ENCODE results near the gene AP5Z1. TPM values are rescaled to one million over a fixed set of nuclear protein-coding genes. Genes with fewer than 3 reads are reported as not detected.

AP5Z1 gene, protein sequence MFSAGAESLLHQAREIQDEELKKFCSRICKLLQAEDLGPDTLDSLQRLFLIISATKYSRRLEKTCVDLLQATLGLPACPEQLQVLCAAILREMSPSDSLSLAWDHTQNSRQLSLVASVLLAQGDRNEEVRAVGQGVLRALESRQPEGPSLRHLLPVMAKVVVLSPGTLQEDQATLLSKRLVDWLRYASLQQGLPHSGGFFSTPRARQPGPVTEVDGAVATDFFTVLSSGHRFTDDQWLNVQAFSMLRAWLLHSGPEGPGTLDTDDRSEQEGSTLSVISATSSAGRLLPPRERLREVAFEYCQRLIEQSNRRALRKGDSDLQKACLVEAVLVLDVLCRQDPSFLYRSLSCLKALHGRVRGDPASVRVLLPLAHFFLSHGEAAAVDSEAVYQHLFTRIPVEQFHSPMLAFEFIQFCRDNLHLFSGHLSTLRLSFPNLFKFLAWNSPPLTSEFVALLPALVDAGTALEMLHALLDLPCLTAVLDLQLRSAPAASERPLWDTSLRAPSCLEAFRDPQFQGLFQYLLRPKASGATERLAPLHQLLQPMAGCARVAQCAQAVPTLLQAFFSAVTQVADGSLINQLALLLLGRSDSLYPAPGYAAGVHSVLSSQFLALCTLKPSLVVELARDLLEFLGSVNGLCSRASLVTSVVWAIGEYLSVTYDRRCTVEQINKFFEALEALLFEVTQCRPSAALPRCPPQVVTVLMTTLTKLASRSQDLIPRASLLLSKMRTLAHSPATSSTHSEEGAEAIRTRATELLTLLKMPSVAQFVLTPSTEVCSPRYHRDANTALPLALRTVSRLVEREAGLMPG
- total RNA-seq: 17.6 and 33.1 TPM in 2 replicates

- peak; percentile 91 to 97 for DNase-seq (ENCODE audit: low read depth in 2 of 2)
These were observed at the start of gene AP5Z1 for GRCh38 chr7:4775250-4775847. AP5Z1 (plus strand) TSS chr7:4775623; CDS start chr7:4775716, 93 bp downstream.

- DNase-seq (ENCODE audit: low read depth in 2 of 2): peak; percentile 66 to 83
These were observed 49.5 kb upstream of the AP5Z1 start for GRCh38 chr7:4725850-4726450.

- DNase-seq (ENCODE audit: low read depth in 2 of 2): no peak
These were observed 48.9 kb upstream of the AP5Z1 start for GRCh38 chr7:4726566-4726965.

GRCh38 chr7:4727914-4728705 lies 47.3 kb upstream of the AP5Z1 start:
- DNase-seq (ENCODE audit: low read depth in 2 of 2): no peak

- DNase-seq (ENCODE audit: low read depth in 2 of 2): no peak
These were observed 46.2 kb upstream of the AP5Z1 start for GRCh38 chr7:4729266-4729665.

DNA sequence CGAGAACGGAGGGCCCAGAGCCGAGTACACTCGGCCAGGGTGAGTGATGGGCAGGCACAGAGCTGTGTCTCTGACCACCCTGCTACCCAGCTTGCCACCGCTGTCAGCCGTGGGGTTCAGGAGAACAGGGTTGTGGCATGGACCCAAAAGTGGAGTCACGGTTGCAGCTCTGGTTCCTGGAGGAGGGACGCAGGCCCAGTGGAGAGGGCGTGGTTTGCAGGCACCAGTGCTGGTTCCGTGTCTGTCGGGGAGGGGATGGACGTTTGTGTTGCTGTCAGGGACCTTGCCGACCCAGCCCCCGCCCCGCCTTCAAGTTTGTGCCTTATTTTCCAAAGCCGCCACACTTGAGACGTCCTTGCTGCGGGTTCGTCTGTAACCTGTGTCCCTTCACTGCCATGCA lies 45.1 kb upstream of the AP5Z1 start:
- DNase-seq (ENCODE audit: low read depth in 2 of 2): no peak

DNA sequence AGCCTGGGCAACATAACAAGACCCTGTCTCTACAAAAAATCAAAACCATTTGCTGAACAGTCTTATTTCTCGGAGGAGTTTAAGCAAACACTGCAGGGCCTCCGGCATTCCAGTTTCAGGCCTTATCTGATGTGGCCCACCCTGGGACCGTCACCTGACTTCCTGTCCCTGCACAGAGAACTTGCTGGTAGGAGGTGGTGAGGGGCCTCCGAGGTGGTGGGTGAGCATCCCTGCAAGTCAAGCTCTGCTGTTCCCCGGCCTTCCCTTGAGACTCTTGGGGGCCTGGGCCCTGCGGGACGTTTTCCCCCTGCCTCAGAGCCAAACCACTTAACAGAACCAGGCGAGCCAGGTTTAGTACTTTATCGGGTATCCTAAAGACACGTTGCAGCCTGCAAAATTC lies 44.5 kb upstream of the AP5Z1 start:
- no peak for DNase-seq (ENCODE audit: low read depth in 2 of 2)

DNA sequence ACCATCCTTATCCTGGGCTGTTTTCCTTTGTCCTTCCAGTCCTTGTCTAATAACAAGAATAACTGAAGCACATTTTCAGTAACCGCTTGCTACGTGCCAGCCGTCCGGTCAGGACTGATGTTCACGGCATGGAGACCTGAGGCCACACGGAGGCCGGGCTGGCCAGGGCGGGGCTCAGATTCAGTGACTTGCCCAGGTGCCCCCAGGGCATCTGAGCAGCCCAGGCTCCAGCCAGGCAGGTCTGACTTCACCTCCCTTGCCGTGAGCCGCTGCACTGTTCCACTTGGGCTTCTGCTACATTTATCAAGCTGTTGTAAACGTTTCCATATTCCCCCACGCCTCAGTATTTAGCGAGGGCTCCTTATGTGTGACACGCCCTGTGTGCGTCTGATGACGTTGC lies 43.6 kb upstream of the AP5Z1 start:
- no peak for DNase-seq (ENCODE audit: low read depth in 2 of 2)

DNA sequence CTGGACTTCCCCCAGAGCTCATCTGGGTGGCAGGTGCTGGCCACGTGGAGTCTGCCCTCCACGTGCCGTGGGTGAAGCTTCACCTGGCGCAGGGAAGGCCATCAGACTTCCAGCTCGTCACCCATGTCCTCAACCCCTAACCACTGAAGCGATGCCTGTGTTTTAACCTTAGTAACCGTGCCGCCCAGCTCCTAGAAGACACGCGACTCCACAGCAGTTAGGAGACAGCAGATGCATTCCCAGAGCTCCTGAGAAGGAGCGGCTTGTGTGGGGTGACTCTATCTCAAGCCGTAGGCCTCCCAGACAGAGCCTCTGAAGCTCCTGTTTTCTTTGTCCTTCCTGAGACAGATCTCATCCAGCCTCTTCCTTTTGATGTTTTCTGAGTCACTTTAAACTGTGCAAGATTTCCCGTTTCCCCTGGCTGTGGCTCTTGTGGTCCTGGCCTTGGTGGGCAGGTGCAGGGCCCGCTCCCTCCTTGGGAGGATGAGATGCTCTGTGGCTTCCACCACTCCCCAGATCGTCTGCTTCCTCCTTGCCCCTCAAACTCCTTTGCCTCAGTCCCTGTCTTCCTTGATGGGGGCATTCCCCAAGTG lies 41.4 kb upstream of the AP5Z1 start:
- DNase-seq (ENCODE audit: low read depth in 2 of 2): no peak

DNA sequence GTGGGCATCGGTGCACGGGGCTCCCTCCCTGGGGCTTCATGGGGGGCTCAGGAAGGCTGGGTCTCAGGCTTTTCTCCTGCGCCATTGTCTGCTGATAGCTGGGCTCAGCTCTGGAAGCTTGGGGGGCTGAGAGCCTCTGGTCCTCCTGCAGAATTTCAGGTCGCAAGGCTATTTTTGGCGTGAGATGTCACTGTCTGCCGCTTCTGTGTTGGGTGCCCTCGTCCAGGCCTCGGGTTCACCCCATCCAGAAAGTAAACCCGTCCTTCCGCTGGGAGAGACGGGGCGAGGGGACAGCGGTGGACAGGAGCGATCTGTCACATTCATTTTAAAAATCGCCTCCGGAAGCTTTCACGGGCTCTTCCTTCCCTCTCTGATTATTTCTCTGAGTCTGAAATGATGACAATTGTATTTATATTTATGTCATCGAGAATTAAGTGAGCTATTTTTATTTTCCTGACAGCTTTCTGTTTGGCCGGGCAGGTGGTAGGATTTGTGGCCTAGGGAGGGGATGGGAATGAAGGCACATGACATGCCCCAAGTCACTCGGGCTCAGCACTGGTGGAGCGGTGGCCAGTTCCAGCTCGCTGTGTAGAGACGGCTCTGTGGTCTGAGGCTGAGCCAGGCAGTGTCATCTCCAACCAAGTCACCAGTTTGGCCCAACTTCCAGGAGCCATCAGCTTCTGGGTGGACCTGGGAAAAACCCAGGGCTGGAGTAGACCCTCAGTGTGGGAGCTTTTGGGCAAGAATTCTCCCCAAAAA lies 40.7 kb upstream of the AP5Z1 start:
- DNase-seq (ENCODE audit: low read depth in 2 of 2): no peak

DNA sequence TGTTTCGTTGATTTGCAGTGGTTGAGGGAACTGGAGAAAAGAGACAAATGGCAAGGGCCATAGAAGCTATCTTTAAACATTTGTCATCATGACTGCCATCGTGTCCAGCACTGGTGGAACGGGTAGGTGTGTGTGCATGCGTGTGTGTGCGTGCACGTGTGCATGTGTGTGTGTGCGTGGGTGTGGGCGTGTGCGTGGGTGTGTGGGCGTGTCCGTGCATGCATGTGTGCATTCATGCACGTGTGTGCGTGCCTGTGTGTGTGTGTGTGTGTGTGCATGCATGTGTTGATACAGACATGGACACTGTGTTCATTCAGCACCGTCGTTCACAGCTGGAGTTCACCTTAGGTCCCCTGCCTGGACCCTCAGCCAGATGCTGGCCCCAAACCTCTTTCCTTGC lies 38.1 kb upstream of the AP5Z1 start:
- no peak for DNase-seq (ENCODE audit: low read depth in 2 of 2)

GRCh38 chr7:4738711-4739527 lies 36.5 kb upstream of the AP5Z1 start:
- DNase-seq (ENCODE audit: low read depth in 2 of 2): peak; percentile 43 to 89

DNA sequence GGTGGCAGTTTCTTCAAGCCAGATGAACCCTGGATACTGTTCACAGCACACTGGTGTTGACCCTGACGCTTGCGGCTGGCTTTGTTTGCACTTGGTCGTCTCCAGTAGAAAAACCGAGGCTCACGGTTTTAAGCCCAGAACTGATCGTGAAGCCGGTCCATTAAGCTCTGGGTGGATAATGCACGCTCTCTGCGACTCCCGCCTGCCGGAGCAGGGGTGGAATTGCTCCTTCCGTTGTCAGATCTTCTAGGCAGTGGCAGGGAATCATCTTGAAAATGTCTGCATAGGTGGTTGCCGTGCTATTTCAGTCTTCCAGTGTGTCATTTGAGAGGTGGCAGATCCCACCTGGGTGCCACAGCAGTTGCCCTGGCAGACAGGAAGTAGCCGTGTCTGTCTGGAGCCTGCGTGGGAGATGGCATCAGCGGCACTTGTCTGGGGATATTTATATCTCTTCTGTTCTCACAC lies 35.9 kb upstream of the AP5Z1 start:
- peak in 1 of 2 donors; percentile 65 for DNase-seq (ENCODE audit: low read depth in 2 of 2)

DNA sequence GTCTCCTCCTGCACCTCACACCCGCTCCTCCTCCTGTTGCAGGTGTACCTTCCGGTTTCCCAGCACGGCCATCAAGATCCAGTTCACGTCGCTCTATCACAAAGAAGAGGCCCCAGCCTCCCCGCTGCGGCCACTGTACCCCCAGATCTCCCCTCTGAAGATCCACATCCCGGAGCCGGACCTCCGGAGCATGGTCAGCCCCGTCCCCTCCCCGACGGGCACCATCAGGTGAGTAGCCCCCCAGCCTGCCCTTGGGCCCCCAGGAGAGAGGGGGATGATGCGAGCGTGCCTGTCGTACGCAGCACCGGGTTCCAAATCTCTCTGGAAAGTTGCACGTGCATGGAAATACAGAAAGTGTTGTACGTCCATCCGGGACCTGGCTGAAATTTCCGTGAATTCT lies 34.6 kb upstream of the AP5Z1 start:
- no peak for DNase-seq (ENCODE audit: low read depth in 2 of 2)

DNA sequence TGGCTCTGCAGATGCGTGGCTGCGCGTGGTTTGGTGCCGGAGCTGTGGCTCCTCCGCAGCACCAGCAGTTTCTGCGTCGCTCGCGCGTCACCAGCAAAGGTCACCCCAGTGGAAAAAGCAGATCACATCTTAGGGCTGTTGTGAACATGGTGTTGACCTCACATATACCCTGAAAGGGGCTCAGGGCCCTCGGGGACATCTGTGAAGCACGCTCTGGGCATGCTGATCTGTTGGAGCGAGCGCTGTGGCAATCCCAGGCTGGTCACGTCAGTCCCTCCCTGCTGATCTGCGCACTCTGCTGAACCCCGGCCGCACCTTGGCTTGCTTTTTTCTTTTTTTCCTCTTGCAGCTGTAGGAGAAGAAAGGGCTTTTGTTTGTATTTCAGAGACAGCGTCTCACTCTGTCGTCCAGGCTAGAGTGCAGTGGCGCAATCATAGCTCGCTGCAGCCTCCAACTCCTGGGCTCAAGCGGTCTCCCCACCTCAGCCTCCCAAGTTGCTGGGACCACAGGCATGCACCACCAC lies 33.3 kb upstream of the AP5Z1 start:
- DNase-seq (ENCODE audit: low read depth in 2 of 2): no peak

DNA sequence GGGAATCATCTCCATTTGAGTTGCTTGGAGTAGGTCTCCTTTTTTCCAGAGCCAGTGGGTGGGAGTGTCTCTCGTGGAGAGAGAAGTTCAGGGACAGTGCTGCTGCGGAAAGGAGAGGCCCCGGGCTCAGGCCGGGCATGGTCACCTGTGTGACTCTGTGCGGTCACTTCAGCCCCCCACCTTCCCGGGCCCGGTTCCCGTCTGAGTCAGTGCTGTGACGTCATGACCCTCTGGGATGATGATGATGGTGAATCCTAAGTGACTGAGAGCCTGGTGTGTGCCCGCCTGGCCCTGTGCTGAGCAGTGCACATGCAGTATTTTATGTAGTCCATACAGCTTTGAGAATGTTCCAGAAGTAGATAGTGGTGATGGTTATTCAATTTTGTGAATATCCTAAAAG lies 32.6 kb upstream of the AP5Z1 start:
- no peak for DNase-seq (ENCODE audit: low read depth in 2 of 2)

GRCh38 chr7:4744391-4745264 lies 30.8 kb upstream of the AP5Z1 start:
- peak; percentile 90 to 97 for DNase-seq (ENCODE audit: low read depth in 2 of 2)
